ENCODE measurements around the gene MBD3L5. TPM values are rescaled to one million over a fixed set of nuclear protein-coding genes. Genes with fewer than 3 reads are reported as not detected.
"Not testable (repeated sequence)": the region's sequence is repeated elsewhere in the genome, so short reads cannot be mapped to it uniquely, and the experiment has no call there.

MBD3L5 gene
- polyA plus RNA-seq (ENCODE audit: insufficient read length in 3 of 3) = not detected

DNA sequence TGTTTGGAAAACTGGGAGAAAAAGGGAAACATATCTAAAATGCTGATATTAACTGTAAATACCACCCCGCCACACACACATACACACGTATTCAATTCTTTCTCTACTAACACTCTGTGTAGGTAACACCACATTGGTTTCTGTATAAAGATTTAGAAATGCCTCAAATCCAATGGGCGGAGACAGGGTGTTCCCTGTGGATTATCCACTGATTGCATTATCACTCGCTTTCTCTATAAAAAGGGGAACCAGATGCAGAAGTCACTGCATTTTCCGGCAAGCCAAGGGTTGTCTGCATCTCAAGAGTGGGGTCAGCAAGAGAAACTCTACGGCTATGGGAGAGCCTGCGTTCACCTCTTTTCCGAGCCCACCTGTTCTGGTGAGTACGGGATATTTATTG is at the start of gene MBD3L5:
Gene MBD3L5 (plus strand): TSS at position 301 of the 400 bp plus-strand sequence. CDS start 34 bp downstream, at position 335.
- DNase-seq (ENCODE audit: low read depth in 3 of 3, low spot score in 2 of 3) = not testable (repeated sequence)

- DNase-seq (ENCODE audit: low read depth in 3 of 3, low spot score in 2 of 3) = no peak
Measured at GRCh38 chr19:6983448-6983847, 46.9 kb upstream of the MBD3L5 start.

GRCh38 chr19:6987850-6988249 is 42.5 kb upstream of the MBD3L5 start:
- no peak for DNase-seq (ENCODE audit: low read depth in 3 of 3, low spot score in 2 of 3)

GRCh38 chr19:6988257-6988656 is 42.1 kb upstream of the MBD3L5 start:
- no peak for DNase-seq (ENCODE audit: low read depth in 3 of 3, low spot score in 2 of 3)

GRCh38 chr19:6995054-6995453 is 35.3 kb upstream of the MBD3L5 start:
- DNase-seq (ENCODE audit: low read depth in 3 of 3, low spot score in 2 of 3) = no peak

GRCh38 chr19:6996810-6997209 is 33.6 kb upstream of the MBD3L5 start:
- DNase-seq (ENCODE audit: low read depth in 3 of 3, low spot score in 2 of 3) = no peak

DNA sequence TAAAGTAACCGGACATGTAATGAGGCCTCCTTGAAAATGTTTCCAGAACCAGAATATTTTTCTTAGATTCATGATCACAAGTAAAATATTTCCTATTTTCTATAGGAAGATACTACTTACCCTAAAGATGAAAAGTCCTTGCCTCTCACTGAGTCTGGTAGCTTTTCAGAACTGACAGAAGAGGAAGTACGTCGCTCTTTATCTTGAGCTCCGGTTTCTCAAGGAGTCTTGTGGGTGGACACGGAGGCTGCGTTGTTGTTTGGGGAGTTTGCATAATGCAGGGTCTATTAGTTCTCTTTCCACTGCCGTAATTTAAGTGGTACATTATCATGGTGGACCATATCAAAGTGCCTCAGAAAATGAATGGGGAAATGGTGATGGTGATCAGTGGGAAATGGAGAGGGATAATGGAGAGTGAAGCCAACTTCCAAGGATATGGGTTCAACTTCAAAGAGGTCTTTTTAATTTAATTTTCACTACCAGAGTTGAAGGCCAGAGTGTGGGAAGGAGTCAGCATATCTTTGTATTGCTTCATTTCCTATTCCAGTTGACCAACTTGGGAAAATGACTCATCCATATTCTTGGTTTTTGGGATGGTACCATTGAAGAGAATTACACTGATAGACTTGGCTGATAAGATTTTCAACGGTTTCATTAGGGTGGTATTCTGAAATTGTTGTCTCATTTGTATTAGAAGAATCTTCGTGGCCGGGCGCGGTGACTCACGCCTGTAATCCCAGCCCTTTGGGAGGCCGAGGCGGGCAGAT is 32.5 kb upstream of the MBD3L5 start:
- DNase-seq (ENCODE audit: low read depth in 3 of 3, low spot score in 2 of 3) = no peak

DNA sequence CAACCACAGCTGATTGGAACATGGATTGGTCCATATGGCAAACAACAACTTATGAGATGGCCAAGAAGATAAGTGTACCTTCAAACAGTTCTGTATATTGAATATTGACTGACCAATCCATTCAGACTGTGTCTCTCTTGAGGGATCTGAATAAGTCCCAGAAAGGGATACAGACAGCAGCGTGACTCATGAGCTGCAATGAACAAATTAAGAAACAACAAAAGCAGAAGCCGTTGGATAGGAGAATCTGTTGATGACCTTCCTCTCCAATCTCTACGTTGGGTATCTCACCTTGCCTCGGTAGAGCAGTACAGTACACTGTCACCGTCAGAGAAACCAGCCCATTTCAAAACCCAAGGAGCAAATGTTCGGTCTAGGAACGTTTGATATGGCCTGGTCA is 30.4 kb upstream of the MBD3L5 start:
- DNase-seq (ENCODE audit: low read depth in 3 of 3, low spot score in 2 of 3) = no peak

- no peak for DNase-seq (ENCODE audit: low read depth in 3 of 3, low spot score in 2 of 3)
Measured at GRCh38 chr19:7000333-7000732, 30.0 kb upstream of the MBD3L5 start.

DNA sequence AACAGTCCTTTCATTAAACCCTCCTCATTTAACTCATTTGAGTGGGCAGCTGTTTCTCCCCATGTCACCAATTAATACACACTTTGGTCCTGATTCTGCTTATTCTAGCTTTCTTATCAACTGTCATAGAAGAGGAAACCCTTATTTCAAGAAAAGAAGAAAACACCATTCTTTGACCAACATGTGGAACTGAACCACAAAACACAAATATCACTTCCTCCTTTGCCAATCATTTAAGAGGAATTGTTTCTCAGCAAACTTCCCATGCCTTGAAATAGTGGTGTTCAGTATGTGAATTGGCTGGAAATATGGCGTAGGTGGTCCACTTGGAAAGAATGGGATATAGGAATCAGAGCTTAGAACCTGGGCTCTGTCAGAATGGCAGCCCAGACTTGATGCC is 29.6 kb upstream of the MBD3L5 start:
- no peak for DNase-seq (ENCODE audit: low read depth in 3 of 3, low spot score in 2 of 3)

DNA sequence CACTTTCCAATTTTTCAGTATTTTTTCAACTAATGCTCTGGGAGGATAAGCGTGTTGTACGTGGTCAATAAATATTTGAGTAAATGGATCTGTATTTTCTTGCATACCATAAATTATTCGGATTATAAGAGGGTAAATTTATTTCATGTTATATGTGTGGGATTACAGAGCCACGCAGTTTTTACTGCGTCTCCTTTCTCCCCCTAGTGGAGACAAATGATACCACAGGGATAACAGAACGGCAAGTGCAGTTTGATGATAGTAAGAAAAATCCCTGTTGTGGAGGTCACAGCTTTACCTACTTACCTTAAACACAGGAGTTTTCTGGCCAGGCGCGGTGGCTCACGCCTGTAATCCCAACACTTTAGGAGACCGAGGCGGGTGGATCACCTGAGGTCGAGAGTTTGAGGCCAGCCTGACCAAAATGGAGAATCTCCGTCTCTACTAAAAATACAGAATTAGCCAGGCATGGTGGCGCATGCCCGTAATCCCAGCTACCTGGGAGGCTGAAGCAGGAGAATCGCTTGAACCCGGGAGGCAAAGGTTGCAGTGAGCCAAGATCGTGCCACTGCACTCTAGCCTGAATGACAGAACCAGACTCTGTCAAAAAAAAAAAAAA is 26.0 kb upstream of the MBD3L5 start:
- DNase-seq (ENCODE audit: low read depth in 3 of 3, low spot score in 2 of 3) = peak in 1 of 3 donors; percentile 5

- DNase-seq (ENCODE audit: low read depth in 3 of 3, low spot score in 2 of 3) = no peak
Measured at GRCh38 chr19:7006135-7006704, 24.2 kb upstream of the MBD3L5 start.

- no peak for DNase-seq (ENCODE audit: low read depth in 3 of 3, low spot score in 2 of 3)
Measured at GRCh38 chr19:7007859-7008258, 22.5 kb upstream of the MBD3L5 start.

GRCh38 chr19:7010722-7011593 is 19.4 kb upstream of the MBD3L5 start:
- no peak for DNase-seq (ENCODE audit: low read depth in 3 of 3, low spot score in 2 of 3)

DNA sequence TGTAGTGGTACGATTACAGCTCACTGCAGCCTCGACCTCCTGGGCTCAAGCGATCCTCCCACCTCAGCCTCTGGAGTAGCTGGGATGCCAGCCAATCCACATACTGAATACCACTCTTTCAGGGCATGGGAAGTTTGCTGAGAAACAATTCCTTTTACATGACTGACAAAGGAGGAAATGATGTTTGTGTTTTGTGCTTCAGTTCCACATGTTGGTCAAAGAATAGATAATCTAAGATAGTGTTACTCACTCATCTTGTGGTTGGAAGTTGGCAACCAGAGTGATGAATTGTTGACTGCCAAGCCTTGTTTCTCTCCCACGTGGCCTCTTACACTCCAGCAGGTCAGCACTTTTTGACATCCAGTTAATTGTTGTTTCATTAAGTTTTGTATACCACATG is 16.7 kb upstream of the MBD3L5 start:
- DNase-seq (ENCODE audit: low read depth in 3 of 3, low spot score in 2 of 3) = no peak

GRCh38 chr19:7018828-7019227 is 11.6 kb upstream of the MBD3L5 start:
- no peak for DNase-seq (ENCODE audit: low read depth in 3 of 3, low spot score in 2 of 3)

- DNase-seq (ENCODE audit: low read depth in 3 of 3, low spot score in 2 of 3) = not testable (repeated sequence)
Measured at GRCh38 chr19:7021331-7021730, 9.0 kb upstream of the MBD3L5 start, which contains the start of gene MBD3L2B. MBD3L2B (minus strand) TSS chr19:7021431; CDS start chr19:7021397, 34 bp downstream.

DNA sequence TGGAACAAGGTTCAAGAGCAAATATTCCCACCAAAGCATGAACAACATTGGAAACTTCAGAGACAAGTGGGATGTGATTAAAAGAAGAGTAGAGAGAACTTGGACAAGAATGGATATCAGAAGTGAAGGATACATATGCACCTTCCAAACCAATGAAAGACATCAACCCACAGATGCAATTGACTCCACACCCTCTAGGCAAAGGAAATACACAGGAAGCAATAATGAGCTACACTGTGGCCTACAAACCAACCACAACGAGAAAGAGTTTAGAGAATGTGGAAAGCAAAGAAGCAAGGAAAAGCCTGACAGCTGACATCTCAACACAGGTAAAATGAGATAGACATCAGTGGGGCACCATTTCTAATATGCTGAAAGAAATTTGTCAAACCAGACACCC is 1.6 kb upstream of the MBD3L5 start:
- DNase-seq (ENCODE audit: low read depth in 3 of 3, low spot score in 2 of 3) = not testable (repeated sequence)

GRCh38 chr19:7040079-7040478 is 9.7 kb downstream of the MBD3L5 start, which contains the start of gene MBD3L4:
MBD3L4 (minus strand) TSS chr19:7040179; CDS start chr19:7040144, 35 bp downstream.
- not testable (repeated sequence) for DNase-seq (ENCODE audit: low read depth in 3 of 3, low spot score in 2 of 3)

DNA sequence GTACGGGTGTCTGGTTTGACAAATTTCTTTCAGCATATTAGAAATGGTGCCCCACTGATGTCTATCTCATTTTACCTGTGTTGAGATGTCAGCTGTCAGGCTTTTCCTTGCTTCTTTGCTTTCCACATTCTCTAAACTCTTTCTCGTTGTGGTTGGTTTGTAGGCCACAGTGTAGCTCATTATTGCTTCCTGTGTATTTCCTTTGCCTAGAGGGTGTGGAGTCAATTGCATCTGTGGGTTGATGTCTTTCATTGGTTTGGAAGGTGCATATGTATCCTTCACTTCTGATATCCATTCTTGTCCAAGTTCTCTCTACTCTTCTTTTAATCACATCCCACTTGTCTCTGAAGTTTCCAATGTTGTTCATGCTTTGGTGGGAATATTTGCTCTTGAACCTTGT is 11.2 kb downstream of the MBD3L5 start:
- not testable (repeated sequence) for DNase-seq (ENCODE audit: low read depth in 3 of 3, low spot score in 2 of 3)

DNA sequence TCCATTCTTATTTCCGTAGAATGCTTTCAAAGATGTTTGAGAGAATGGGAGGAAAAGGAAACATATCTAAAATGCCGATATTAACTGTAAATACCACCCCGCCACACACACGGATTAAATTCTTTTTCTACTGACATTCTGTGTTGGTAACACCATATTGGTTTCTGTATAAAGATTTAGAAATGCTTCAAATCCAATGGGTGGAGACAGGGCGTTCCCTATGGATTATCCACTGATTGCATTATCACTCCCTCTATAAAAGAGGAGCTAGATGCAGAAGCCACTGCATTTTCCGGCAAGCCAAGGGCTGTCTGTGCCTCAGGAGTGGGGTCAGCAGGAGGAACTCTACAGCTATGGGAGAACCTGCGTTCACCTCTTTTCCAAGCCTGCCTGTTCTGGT is 18.6 kb downstream of the MBD3L5 start, which contains the start of gene MBD3L2:
Gene MBD3L2 (plus strand): TSS at position 301 of the 400 bp plus-strand sequence. CDS start 53 bp downstream, at position 354.
- not testable (repeated sequence) for DNase-seq (ENCODE audit: low read depth in 3 of 3, low spot score in 2 of 3)

Data from right renal cortex interstitium (tissue), 3 donors.